HepG2 (cell line): ENCODE data around the gene PIP4K2C. TPM values are rescaled to one million over a fixed set of nuclear protein-coding genes. Genes with fewer than 3 reads are reported as not detected.

ENCODE experiments used
- FIP1L1 ChIP-seq: fragments of 200-400 bp; formaldehyde crosslinking; IDR thresholded peaks from 2 replicates; pipeline ENCODE4 v1.6.1; 2018; ENCODE audit warnings: low read depth, mild to moderate bottlenecking, low read length, moderate library complexity, borderline replicate concordance; ENCODE audit not compliant: insufficient read depth
- GATAD2A ChIP-seq: IDR thresholded peaks from 2 replicates; pipeline ENCODE4 v1.6.1; 2016
- HNF4G ChIP-seq, 2 experiments: sonication (generic) in 1 of 2; formaldehyde crosslinking in 1 of 2; IDR thresholded peaks; 2 replicates each; pipeline versions ENCODE4 v1.4.0 to v1.6.1; 2011 to 2020; ENCODE audit warnings: borderline replicate concordance in 2 of 2, low read depth in 2 of 2, mild to moderate bottlenecking in 2 of 2, low read length in 1 of 2, missing genetic modification reagents in 1 of 2, moderate library complexity in 1 of 2
- JUND ChIP-seq: sonication (generic); formaldehyde crosslinking; IDR thresholded peaks from 2 replicates; pipeline ENCODE4 v1.8.0; 2022; ENCODE audit warnings: mild to moderate bottlenecking, missing genetic modification reagents
- KAT8 ChIP-seq: IDR thresholded peaks from 2 replicates; pipeline ENCODE4 v1.6.1; 2016; ENCODE audit warnings: missing genetic modification reagents, missing compliant biosample characterization
- MED1 ChIP-seq: sonication (generic); formaldehyde crosslinking; IDR thresholded peaks from 2 replicates; pipeline ENCODE4 v1.4.0; 2020; ENCODE audit warnings: missing genetic modification reagents
- NR2F6 ChIP-seq, 2 experiments: IDR thresholded peaks; 2 replicates each; pipeline ENCODE4 v1.6.1; 2016; ENCODE audit warnings: antibody characterized with exemption in 1 of 2, mild to moderate bottlenecking in 1 of 2
- TAF15 ChIP-seq: fragments of 200-400 bp; formaldehyde crosslinking; IDR thresholded peaks from one replicate; pipeline ENCODE4 v1.6.1; 2018; ENCODE audit warnings: mild to moderate bottlenecking, low read depth, low read length; ENCODE audit not compliant: poor library complexity, severe bottlenecking
- TCF7L2 ChIP-seq: IDR thresholded peaks from 2 replicates; pipeline ENCODE4 v1.6.1; 2011; ENCODE audit warnings: mild to moderate bottlenecking, low read depth, low read length, moderate library complexity
- TEAD2 ChIP-seq: sonication (generic); formaldehyde crosslinking; IDR thresholded peaks from 2 replicates; pipeline ENCODE4 v1.9.0; 2021; ENCODE audit warnings: missing genetic modification reagents
- TGIF2 ChIP-seq: IDR thresholded peaks from 2 replicates; pipeline ENCODE4 v1.6.1; 2016; ENCODE audit warnings: control low read depth, missing compliant biosample characterization
- ZFP41 ChIP-seq: sonication (generic); formaldehyde crosslinking; IDR thresholded peaks from 2 replicates; pipeline ENCODE4 v1.4.0; 2020; ENCODE audit warnings: mild to moderate bottlenecking, missing genetic modification reagents, borderline replicate concordance
- ZIK1 ChIP-seq: sonication (generic); formaldehyde crosslinking; IDR thresholded peaks from 2 replicates; pipeline ENCODE4 v1.5.0; 2020; ENCODE audit warnings: mild to moderate bottlenecking, low read depth, missing genetic modification reagents, borderline replicate concordance
- ZNF230 ChIP-seq: sonication (generic); formaldehyde crosslinking; IDR thresholded peaks from 2 replicates; pipeline ENCODE4 v1.4.0; 2020; ENCODE audit warnings: mild to moderate bottlenecking, missing genetic modification reagents
- ZNF564 ChIP-seq: sonication (generic); formaldehyde crosslinking; IDR thresholded peaks from 2 replicates; pipeline ENCODE4 v1.8.1; 2023; ENCODE audit warnings: mild to moderate bottlenecking, missing genetic modification reagents
- ZNF670 ChIP-seq: sonication (generic); formaldehyde crosslinking; IDR thresholded peaks from 2 replicates; pipeline ENCODE4 v1.8.0; 2022; ENCODE audit warnings: mild to moderate bottlenecking, missing genetic modification reagents, borderline replicate concordance
- ZNF790 ChIP-seq: sonication (generic); formaldehyde crosslinking; IDR thresholded peaks from 2 replicates; pipeline ENCODE4 v1.8.0; 2022; ENCODE audit warnings: missing genetic modification reagents, mild to moderate bottlenecking, borderline replicate concordance
- ZNF878 ChIP-seq: sonication (generic); formaldehyde crosslinking; IDR thresholded peaks from 2 replicates; pipeline ENCODE4 v1.8.1; 2023; ENCODE audit warnings: mild to moderate bottlenecking, missing genetic modification reagents, moderate library complexity
- ZSCAN25 ChIP-seq: sonication (generic); formaldehyde crosslinking; IDR thresholded peaks from 2 replicates; pipeline ENCODE4 v1.8.0; 2022; ENCODE audit warnings: mild to moderate bottlenecking, missing genetic modification reagents
- polyA plus RNA-seq, 8 experiments: library from polyadenylated mRNA; depleted of rRNA in 3 of 8; stranded (reverse) in 7 of 8; unstranded in 1 of 8; fragments of >200 nt; fragmentation: Illumina TruSeq in 4 of 8; extraction: Trizol in 4 of 8; gene quantifications; 2 replicates each; pipeline versions ENCODE4 v1.2.1 to v1.2.3, GENCODE V29; 2011 to 2016; ENCODE audit warnings: low read depth in 4 of 8, missing spikeins in 1 of 8, mixed read lengths in 1 of 8; ENCODE audit not compliant: insufficient read depth in 1 of 8
- total RNA-seq, 5 experiments: library from RNA; depleted of rRNA; stranded (reverse); fragments of >200 nt; fragmentation: Illumina TruSeq; extraction: Trizol; gene quantifications; 2 replicates each; pipeline ENCODE4 v1.2.3, GENCODE V29; 2016; ENCODE audit warnings: low read depth in 1 of 5
- TF ChIP-seq, protein P1 (sequence below): sonication (generic); formaldehyde crosslinking; IDR thresholded peaks from 2 replicates; pipeline ENCODE4 v1.4.0; 2020; ENCODE audit warnings: missing genetic modification reagents
- TF ChIP-seq, protein P2 (sequence below): sonication (generic); formaldehyde crosslinking; IDR thresholded peaks from 2 replicates; pipeline ENCODE4 v1.4.0; 2020; ENCODE audit warnings: missing genetic modification reagents
- TF ChIP-seq, protein P3 (sequence below): sonication (generic); formaldehyde crosslinking; IDR thresholded peaks from 2 replicates; pipeline ENCODE4 v1.5.1; 2020; ENCODE audit warnings: mild to moderate bottlenecking, missing genetic modification reagents, borderline replicate concordance
- TF ChIP-seq, protein P4 (sequence below): IDR thresholded peaks from 2 replicates; pipeline ENCODE4 v1.6.1; 2012; ENCODE audit warnings: low read length, improper control_type of control experiment

The PIP4K2C gene
- total and polyA plus RNA-seq, 2 of the 13 experiments (the other 11 are each of a cell fraction or from before 2014, with no cell fraction given), result 23.3 to 26.4 TPM

DNA sequence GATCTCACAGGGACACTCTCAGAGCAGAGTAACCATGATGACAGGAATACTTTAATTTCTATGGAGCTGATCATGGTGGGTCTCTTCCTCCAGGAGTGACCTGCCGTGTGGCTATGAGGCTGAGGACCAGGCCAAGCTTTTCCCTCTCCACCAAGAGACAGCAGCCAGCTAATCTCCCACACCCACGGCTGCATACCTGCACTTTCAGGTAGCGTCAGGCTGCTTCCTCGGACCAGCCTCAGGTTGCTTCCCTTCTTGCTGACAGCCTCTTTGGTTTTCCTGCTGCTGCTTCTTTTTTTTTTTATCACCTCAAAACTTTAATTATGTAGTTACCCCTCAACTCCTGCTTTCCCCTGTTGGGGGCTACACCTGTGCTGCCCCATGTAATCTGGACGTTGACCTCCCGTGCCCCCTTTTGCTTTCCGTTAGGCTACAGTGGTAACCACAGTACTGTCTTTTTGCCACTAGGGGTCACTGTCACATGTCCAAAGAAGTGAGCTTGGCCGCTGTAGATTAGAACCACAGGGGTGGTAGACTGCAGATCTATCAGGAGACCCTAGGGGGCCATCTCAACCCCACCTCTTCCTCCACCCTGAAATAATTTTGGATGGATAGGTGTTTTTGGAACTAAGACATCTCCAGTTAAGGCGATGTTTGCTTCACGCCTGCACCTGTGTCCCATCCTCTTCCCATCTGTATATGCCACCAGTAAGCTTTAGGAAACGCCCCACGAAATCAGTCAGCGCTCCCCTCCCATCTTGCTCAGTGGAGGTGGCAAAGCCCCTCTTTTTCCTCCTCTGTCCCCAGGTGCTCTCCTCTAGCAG, 7.8 kb upstream of the PIP4K2C start (continued):
- TF ChIP-seq HNF4G (IDR thresholded peaks at IDR 0.05; ENCODE audit: borderline replicate concordance, low read depth, low read length) (peak; percentile 40; the same call in 1 of the 2 replicates), HNF4G (CRISPR knock-in tag; IDR thresholded peaks at IDR 0.05; ENCODE audit: borderline replicate concordance, low read depth) (0 out of 2 replicates have a peak, but pooled peaks have one; percentile 43), MED1 (peak; percentile 50), TCF7L2 (no peak), ZNF878 (CRISPR knock-in tag) (no peak), ZNF790 (CRISPR knock-in tag) (no peak), FIP1L1 (no peak), ZFP41 (CRISPR knock-in tag) (no peak), JUND (CRISPR knock-in tag) (no peak), TEAD2 (CRISPR knock-in tag) (no peak), KAT8 (0 out of 2 replicates have a peak, but pooled peaks have one; percentile 16), TAF15 (no peak), GATAD2A (CRISPR knock-in tag) (peak; percentile 52; the same call in 1 of the 2 replicates), NR2F6 (IDR thresholded peaks at IDR 0.05) (peak; percentile 66), NR2F6 (CRISPR knock-in tag; IDR thresholded peaks at IDR 0.05) (peak; percentile 77), ZIK1 (CRISPR knock-in tag) (no peak), ZSCAN25 (no peak), ZNF564 (CRISPR knock-in tag) (no peak), ZNF230 (no peak), ZNF670 (CRISPR knock-in tag) (no peak), TGIF2 (CRISPR knock-in tag) (no peak)
- TF ChIP-seq, protein P1, sequence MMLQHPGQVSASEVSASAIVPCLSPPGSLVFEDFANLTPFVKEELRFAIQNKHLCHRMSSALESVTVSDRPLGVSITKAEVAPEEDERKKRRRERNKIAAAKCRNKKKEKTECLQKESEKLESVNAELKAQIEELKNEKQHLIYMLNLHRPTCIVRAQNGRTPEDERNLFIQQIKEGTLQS (CRISPR knock-in tag), result no peak
- TF ChIP-seq, protein P2, sequence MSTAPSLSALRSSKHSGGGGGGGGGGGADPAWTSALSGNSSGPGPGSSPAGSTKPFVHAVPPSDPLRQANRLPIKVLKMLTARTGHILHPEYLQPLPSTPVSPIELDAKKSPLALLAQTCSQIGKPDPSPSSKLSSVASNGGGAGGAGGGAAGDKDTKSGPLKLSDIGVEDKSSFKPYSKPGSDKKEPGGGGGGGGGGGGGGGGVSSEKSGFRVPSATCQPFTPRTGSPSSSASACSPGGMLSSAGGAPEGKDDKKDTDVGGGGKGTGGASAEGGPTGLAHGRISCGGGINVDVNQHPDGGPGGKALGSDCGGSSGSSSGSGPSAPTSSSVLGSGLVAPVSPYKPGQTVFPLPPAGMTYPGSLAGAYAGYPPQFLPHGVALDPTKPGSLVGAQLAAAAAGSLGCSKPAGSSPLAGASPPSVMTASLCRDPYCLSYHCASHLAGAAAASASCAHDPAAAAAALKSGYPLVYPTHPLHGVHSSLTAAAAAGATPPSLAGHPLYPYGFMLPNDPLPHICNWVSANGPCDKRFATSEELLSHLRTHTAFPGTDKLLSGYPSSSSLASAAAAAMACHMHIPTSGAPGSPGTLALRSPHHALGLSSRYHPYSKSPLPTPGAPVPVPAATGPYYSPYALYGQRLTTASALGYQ (CRISPR knock-in tag), result no peak
- TF ChIP-seq, protein P3, sequence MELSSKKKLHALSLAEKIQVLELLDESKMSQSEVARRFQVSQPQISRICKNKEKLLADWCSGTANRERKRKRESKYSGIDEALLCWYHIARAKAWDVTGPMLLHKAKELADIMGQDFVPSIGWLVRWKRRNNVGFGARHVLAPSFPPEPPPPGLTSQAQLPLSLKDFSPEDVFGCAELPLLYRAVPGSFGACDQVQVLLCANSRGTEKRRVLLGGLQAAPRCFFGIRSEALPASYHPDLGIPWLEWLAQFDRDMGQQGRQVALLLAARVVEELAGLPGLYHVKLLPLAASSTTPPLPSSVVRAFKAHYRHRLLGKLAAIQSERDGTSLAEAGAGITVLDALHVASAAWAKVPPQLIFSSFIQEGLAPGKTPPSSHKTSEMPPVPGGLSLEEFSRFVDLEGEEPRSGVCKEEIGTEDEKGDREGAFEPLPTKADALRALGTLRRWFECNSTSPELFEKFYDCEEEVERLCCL (CRISPR knock-in tag), result no peak
- TF ChIP-seq, protein P4, sequence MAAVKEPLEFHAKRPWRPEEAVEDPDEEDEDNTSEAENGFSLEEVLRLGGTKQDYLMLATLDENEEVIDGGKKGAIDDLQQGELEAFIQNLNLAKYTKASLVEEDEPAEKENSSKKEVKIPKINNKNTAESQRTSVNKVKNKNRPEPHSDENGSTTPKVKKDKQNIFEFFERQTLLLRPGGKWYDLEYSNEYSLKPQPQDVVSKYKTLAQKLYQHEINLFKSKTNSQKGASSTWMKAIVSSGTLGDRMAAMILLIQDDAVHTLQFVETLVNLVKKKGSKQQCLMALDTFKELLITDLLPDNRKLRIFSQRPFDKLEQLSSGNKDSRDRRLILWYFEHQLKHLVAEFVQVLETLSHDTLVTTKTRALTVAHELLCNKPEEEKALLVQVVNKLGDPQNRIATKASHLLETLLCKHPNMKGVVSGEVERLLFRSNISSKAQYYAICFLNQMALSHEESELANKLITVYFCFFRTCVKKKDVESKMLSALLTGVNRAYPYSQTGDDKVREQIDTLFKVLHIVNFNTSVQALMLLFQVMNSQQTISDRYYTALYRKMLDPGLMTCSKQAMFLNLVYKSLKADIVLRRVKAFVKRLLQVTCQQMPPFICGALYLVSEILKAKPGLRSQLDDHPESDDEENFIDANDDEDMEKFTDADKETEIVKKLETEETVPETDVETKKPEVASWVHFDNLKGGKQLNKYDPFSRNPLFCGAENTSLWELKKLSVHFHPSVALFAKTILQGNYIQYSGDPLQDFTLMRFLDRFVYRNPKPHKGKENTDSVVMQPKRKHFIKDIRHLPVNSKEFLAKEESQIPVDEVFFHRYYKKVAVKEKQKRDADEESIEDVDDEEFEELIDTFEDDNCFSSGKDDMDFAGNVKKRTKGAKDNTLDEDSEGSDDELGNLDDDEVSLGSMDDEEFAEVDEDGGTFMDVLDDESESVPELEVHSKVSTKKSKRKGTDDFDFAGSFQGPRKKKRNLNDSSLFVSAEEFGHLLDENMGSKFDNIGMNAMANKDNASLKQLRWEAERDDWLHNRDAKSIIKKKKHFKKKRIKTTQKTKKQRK, result no peak
